OCI-LY3 (cell line): ENCODE data around the gene NOS1AP.

ENCODE experiments used
- CTCF ChIP-seq: fragments of 200-600, 300-600 bp; sonication (generic); IDR thresholded peaks from 2 replicates; pipeline ENCODE4 v1.5.1; 2014; ENCODE audit warnings: antibody characterized with exemption, low read length, low read depth
- EZH2phosphoT487 ChIP-seq: fragments of 200-600 bp; shearing (Covaris generic); IDR thresholded peaks from 2 replicates; pipeline ENCODE4 v1.6.1; 2018; ENCODE audit warnings: antibody characterized with exemption, mixed run types, low read depth

GRCh38 chr1:162407539-162407938, 338.0 kb downstream of the NOS1AP start:
- TF ChIP-seq CTCF (no peak), EZH2phosphoT487 (no peak)
